Dendritic cell treated with granulocyte-macrophage colony-stimulating factor and Interleukin-4, amounts not matched to agents 40 ng/mL and 50 ng/mL, for 4 days (primary cell): Measurements from ENCODE around the gene ZNF280A.

Experiments used
- H3K27ac Mint-ChIP-seq: one replicate; pipeline ENCODE4 v1.8.0; 2022; ENCODE audit warnings: mild to moderate bottlenecking, mixed read lengths
- H3K27me3 Mint-ChIP-seq: one replicate; pipeline ENCODE4 v1.8.0; 2022; ENCODE audit warnings: mild to moderate bottlenecking, mixed read lengths
- H3K36me3 Mint-ChIP-seq: one replicate; pipeline ENCODE4 v1.8.0; 2022; ENCODE audit warnings: low read depth, mixed read lengths
- H3K4me1 Mint-ChIP-seq: one replicate; pipeline ENCODE4 v1.8.0; 2022; ENCODE audit warnings: low read depth, mixed read lengths
- H3K4me3 Mint-ChIP-seq: one replicate; pipeline ENCODE4 v1.8.0; 2022; ENCODE audit warnings: mild to moderate bottlenecking, moderate library complexity, mixed read lengths
- H3K9me3 Mint-ChIP-seq: one replicate; pipeline ENCODE4 v1.8.0; 2022; ENCODE audit warnings: mixed read lengths
- intact Hi-C: fragments of 100-400 bp; cut with micrococcal nuclease; formaldehyde crosslinking; loops from one replicate; pipeline ENCODE4 v1.15.0; 2022

Gene ZNF280A

GRCh38 chr22:22550789-22551434, 30.8 kb upstream of the ZNF280A start:
- Mint-ChIP-seq H3K27ac (no peak overlapping the region), H3K4me1 (peaks cover 38% of the 10 kb centered on the region), H3K4me3 (no peak overlapping the region), H3K9me3 (no peaks in the 10 kb centered on the region), H3K36me3 (no peaks in the 10 kb centered on the region), H3K27me3 (no peaks in the 10 kb centered on the region)
- intact Hi-C loops: no loop called here

DNA sequence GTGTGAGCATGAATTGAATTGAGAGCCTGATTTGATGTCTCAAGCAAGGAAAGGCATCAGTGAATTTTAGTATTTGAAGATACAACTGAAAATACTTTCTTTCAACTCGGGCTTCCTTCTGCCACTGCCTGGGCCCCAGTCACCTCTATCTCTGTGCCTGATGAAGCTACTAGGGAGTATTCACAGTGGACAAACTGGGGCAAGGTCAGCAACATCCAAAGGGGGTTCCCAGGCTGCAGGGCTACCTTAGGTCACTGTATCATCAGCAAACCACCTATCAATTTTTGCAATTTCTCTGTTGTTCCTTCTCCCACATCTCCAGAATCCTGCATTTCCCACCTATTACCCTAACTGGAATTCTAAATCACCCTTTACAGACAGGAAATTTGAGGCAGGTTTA, 28.8 kb upstream of the ZNF280A start:
- no peak overlapping the region for H3K27ac Mint-ChIP-seq
- H3K4me3 Mint-ChIP-seq: no peak overlapping the region
- no peaks in the 10 kb centered on the region for H3K9me3 Mint-ChIP-seq
- peaks cover 26% of the 10 kb centered on the region for H3K4me1 Mint-ChIP-seq
- no peaks in the 10 kb centered on the region for H3K27me3 Mint-ChIP-seq
- no peaks in the 10 kb centered on the region for H3K36me3 Mint-ChIP-seq
- intact Hi-C loops: no loop called here

DNA sequence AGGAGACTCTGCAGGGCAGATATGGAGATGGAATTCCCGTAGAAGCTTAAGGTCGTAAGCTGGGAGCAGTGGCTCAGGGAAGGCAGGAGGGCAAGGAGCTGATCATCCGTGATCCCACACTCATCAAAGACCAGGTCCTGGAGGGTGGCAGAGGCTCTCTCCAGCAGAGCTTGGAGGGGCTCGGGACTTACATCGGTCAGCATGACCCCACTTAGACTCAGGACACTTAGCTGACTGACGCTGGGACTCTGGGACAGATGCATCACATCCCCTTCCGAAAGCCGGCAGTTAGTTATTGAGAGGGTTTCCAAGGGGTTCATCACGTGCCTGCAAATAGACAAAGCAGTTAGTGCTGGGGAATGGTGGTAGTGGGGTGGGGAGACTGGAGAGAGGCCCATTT, 28.2 kb upstream of the ZNF280A start:
- H3K4me1 Mint-ChIP-seq: peaks cover 26% of the 10 kb centered on the region
- intact Hi-C loops: no loop called here
- no peaks in the 10 kb centered on the region for H3K36me3 Mint-ChIP-seq
- H3K9me3 Mint-ChIP-seq: no peaks in the 10 kb centered on the region
- no peak overlapping the region for H3K4me3 Mint-ChIP-seq
- no peaks in the 10 kb centered on the region for H3K27me3 Mint-ChIP-seq
- H3K27ac Mint-ChIP-seq: no peak overlapping the region

- intact Hi-C loops: no loop called here
Observed at GRCh38 chr22:22547692-22548300, 27.7 kb upstream of the ZNF280A start.

GRCh38 chr22:22547226-22547625, 27.2 kb upstream of the ZNF280A start:
- Mint-ChIP-seq H3K4me3 (no peak overlapping the region), H3K4me1 (peaks cover 26% of the 10 kb centered on the region), H3K27me3 (no peaks in the 10 kb centered on the region), H3K27ac (no peak overlapping the region), H3K9me3 (no peaks in the 10 kb centered on the region), H3K36me3 (no peaks in the 10 kb centered on the region)
- intact Hi-C loops: no loop called here

More at GRCh38 chr22:22547692-22548300, 27.7 kb upstream of the ZNF280A start:
- Mint-ChIP-seq H3K27me3 (no peaks in the 10 kb centered on the region), H3K4me3 (no peak overlapping the region), H3K36me3 (no peaks in the 10 kb centered on the region), H3K9me3 (no peaks in the 10 kb centered on the region), H3K4me1 (peaks cover 26% of the 10 kb centered on the region), H3K27ac (no peak overlapping the region)

DNA sequence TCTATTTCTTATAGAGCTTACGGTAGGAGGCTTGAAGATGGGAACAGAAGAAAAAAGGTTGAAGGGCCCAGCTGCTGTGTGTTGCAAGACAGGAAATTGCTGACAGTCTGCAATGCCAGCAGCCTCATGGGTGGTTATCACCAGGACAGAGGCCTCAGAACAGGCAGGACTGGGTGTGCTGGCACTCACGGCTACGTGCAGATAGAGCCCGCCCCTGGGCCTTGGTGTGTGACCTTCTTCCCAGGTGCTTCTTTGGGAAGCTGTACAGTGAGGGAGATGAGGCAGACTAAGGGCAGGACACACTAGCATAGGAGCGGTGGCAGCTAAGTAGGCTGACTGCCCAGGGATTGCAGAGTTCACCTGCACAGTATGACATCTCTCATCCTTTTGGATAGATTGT, 26.4 kb upstream of the ZNF280A start:
- H3K27me3 Mint-ChIP-seq: no peaks in the 10 kb centered on the region
- H3K9me3 Mint-ChIP-seq: no peaks in the 10 kb centered on the region
- peaks cover 26% of the 10 kb centered on the region for H3K4me1 Mint-ChIP-seq
- no peaks in the 10 kb centered on the region for H3K36me3 Mint-ChIP-seq
- no peak overlapping the region for H3K4me3 Mint-ChIP-seq
- H3K27ac Mint-ChIP-seq: no peak overlapping the region
- intact Hi-C loops: no loop called here

DNA sequence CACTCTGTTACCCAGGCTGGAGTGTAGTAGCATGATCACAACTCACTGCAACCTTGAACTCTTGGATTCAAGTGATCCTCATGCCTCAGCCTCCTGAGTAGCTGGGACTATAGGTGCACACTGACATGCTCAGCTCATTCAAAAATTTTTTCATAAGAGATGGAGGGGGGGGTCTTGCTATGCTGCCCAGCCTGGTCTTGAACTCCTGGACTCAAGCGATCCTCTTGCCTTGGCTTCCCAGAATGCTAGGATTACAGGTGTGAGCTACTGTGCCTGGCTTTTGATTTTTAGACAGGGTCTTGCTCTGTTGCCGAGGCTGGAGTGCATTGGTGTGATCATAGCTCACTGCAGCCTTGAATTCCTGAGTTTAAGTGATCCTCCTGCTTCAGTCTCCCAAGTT, 25.0 kb upstream of the ZNF280A start:
- no peak overlapping the region for H3K4me3 Mint-ChIP-seq
- H3K27ac Mint-ChIP-seq: no peak overlapping the region
- peaks cover 26% of the 10 kb centered on the region for H3K4me1 Mint-ChIP-seq
- intact Hi-C loops: no loop called here
- H3K27me3 Mint-ChIP-seq: no peaks in the 10 kb centered on the region
- no peaks in the 10 kb centered on the region for H3K36me3 Mint-ChIP-seq
- no peaks in the 10 kb centered on the region for H3K9me3 Mint-ChIP-seq

GRCh38 chr22:22538226-22538989, 18.3 kb upstream of the ZNF280A start:
- Mint-ChIP-seq H3K27me3 (no peaks in the 10 kb centered on the region), H3K36me3 (no peaks in the 10 kb centered on the region), H3K9me3 (no peaks in the 10 kb centered on the region), H3K4me1 (no peaks in the 10 kb centered on the region), H3K27ac (no peak overlapping the region), H3K4me3 (no peak overlapping the region)
- intact Hi-C loops: no loop called here

- Mint-ChIP-seq H3K36me3 (no peaks in the 10 kb centered on the region), H3K4me1 (no peaks in the 10 kb centered on the region), H3K4me3 (no peak overlapping the region)
Observed at GRCh38 chr22:22536916-22537315, 16.8 kb upstream of the ZNF280A start.

DNA sequence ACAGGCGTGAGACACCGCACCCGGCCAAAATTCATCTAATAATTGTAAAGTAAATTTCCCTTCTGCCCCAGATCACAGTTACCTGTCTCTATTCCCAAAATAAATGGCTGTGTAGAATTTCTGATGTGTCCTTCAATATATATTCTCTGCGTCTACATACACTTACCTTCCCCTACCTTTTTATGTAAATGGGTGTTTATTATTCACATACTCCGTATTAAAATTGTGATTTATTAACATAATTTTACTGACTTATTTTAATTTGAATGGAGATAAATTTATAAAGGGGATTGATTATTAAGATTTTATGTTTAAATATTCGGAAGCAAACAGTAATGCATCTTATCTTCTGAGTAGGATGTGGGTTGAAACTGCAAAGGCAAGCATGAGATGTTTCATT, 16.4 kb upstream of the ZNF280A start:
- H3K27me3 Mint-ChIP-seq: no peaks in the 10 kb centered on the region

More at GRCh38 chr22:22536916-22537315, 16.8 kb upstream of the ZNF280A start:
- no peaks in the 10 kb centered on the region for H3K27me3 Mint-ChIP-seq
- no peak overlapping the region for H3K27ac Mint-ChIP-seq
- intact Hi-C loops: no loop called here
- no peaks in the 10 kb centered on the region for H3K9me3 Mint-ChIP-seq

DNA sequence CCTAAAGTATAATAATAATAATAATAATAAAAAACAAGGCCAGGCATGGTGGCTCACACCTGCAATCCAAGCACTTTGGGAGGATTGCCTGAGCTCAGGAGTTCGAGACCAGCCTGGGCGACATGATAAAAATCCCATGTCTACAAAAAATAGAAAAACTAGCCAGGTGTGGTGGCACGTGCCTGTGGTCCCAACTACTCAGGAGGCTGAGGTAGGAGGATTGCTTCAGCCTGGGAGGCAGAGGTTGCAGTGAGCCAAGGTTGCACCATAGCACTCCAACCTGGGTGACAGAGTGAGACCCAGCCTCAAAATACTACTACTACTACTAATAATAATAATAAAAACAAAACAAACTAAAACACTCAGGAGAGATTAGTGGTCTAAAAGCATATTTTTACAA, 15.6 kb upstream of the ZNF280A start:
- H3K4me1 Mint-ChIP-seq: no peaks in the 10 kb centered on the region
- no peaks in the 10 kb centered on the region for H3K9me3 Mint-ChIP-seq
- H3K4me3 Mint-ChIP-seq: no peak overlapping the region
- H3K27ac Mint-ChIP-seq: no peak overlapping the region
- no peaks in the 10 kb centered on the region for H3K36me3 Mint-ChIP-seq
- intact Hi-C loops: no loop called here
- no peaks in the 10 kb centered on the region for H3K27me3 Mint-ChIP-seq

More for the DNA sequence above, 16.4 kb upstream of the ZNF280A start:
- Mint-ChIP-seq H3K9me3 (no peaks in the 10 kb centered on the region), H3K27ac (no peak overlapping the region), H3K4me1 (no peaks in the 10 kb centered on the region), H3K36me3 (no peaks in the 10 kb centered on the region), H3K4me3 (no peak overlapping the region)
- intact Hi-C loops: no loop called here

GRCh38 chr22:22534604-22535415, 14.7 kb upstream of the ZNF280A start:
- Mint-ChIP-seq H3K4me1 (no peaks in the 10 kb centered on the region), H3K9me3 (no peaks in the 10 kb centered on the region), H3K36me3 (no peaks in the 10 kb centered on the region), H3K4me3 (no peak overlapping the region), H3K27me3 (no peaks in the 10 kb centered on the region), H3K27ac (no peak overlapping the region)
- intact Hi-C loops: no loop called here

DNA sequence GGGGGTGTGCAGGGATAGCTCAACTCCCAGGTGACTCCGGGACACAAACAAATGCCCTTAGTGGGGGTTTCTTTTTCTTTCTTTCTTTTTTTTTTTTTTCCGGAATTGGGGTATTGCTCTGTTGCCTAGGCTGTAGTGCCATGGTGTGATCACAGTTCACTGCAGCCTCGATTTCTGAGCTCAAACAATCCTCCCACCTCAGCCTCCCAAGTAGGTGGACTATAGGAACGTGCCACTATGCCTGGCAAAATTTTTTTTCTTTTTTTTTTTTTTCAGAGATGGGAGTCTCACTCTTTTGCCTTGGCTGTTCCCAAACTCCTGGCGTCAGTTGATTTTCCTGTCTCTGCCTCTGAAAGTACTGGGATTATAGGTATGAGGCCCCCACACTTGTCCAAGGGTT, 13.8 kb upstream of the ZNF280A start:
- no peaks in the 10 kb centered on the region for H3K27me3 Mint-ChIP-seq
- H3K9me3 Mint-ChIP-seq: no peaks in the 10 kb centered on the region
- no peak overlapping the region for H3K4me3 Mint-ChIP-seq
- no peak overlapping the region for H3K27ac Mint-ChIP-seq
- H3K4me1 Mint-ChIP-seq: no peaks in the 10 kb centered on the region
- no peaks in the 10 kb centered on the region for H3K36me3 Mint-ChIP-seq
- intact Hi-C loops: no loop called here

DNA sequence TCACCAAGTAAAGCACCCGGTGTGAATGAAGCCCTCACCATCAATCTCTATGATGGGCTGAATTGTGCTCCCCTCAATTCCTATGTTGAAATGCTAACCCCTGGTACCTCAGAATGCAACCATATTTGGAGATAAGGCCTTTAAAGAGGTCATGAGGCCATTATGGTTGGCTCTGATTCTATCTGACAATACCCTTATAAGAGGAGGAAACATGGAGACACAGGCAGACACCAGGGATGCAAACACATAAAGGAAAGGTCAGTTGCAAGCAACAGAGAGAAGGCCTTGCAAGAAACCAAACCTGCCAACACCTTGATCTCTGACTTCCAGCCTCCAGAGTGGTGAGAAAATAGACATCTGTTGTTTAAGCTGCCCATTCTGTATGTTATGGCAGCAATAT, 13.3 kb upstream of the ZNF280A start:
- no peaks in the 10 kb centered on the region for H3K36me3 Mint-ChIP-seq
- H3K9me3 Mint-ChIP-seq: no peaks in the 10 kb centered on the region
- intact Hi-C loops: no loop called here
- H3K4me3 Mint-ChIP-seq: no peak overlapping the region
- H3K27ac Mint-ChIP-seq: no peak overlapping the region
- no peaks in the 10 kb centered on the region for H3K27me3 Mint-ChIP-seq
- no peaks in the 10 kb centered on the region for H3K4me1 Mint-ChIP-seq
